ENCODE results near the gene NUDT13. TPM values are rescaled to one million over a fixed set of nuclear protein-coding genes. Genes with fewer than 3 reads are reported as not detected.
"Not testable (repeated sequence)": the region's sequence is repeated elsewhere in the genome, so short reads cannot be mapped to it uniquely, and the experiment has no call there.

The NUDT13 gene
- total RNA-seq, 1 donor from 2014 or later = 1.7 TPM

DNA sequence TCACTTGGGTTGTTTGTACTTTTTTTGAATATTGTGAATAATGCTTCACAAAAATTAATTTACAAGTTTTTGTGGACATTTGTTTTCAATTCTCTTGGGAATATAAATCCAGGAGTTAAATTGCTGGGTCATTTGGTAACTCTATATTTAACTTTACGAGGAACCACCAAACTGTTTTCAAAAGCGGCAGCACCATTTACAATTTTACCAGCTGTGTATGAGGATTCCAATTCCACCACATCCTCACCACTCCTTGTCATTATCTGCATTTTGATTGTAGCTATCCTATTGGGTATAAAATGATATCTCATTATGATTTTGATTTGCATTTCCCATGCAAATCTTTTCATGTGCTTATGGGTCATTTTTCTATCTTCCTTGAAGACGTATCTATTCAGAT is 4.0 kb upstream of the NUDT13 start:
- TF ChIP-seq, protein P1, sequence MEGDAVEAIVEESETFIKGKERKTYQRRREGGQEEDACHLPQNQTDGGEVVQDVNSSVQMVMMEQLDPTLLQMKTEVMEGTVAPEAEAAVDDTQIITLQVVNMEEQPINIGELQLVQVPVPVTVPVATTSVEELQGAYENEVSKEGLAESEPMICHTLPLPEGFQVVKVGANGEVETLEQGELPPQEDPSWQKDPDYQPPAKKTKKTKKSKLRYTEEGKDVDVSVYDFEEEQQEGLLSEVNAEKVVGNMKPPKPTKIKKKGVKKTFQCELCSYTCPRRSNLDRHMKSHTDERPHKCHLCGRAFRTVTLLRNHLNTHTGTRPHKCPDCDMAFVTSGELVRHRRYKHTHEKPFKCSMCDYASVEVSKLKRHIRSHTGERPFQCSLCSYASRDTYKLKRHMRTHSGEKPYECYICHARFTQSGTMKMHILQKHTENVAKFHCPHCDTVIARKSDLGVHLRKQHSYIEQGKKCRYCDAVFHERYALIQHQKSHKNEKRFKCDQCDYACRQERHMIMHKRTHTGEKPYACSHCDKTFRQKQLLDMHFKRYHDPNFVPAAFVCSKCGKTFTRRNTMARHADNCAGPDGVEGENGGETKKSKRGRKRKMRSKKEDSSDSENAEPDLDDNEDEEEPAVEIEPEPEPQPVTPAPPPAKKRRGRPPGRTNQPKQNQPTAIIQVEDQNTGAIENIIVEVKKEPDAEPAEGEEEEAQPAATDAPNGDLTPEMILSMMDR (IDR thresholded peaks at IDR 0.05) = no peak
- H3K36me3 Mint-ChIP-seq (ENCODE audit: low read depth) = peaks cover 2% of the 10 kb centered on the region
- no peaks in the 10 kb centered on the region for H3K9me3 Mint-ChIP-seq (ENCODE audit: low read depth)
- no peaks in the 10 kb centered on the region for H3K27me3 Mint-ChIP-seq (ENCODE audit: low read depth)
- H3K27ac Mint-ChIP-seq (ENCODE audit: unreplicated experiment) = no peak overlapping the region
- no peak overlapping the region for H3K4me3 Mint-ChIP-seq (ENCODE audit: unreplicated experiment)
- peaks cover 11% of the 10 kb centered on the region for H3K4me1 Mint-ChIP-seq (ENCODE audit: low read depth)
- DNase-seq (ENCODE audit: low spot score) = no peak

DNA sequence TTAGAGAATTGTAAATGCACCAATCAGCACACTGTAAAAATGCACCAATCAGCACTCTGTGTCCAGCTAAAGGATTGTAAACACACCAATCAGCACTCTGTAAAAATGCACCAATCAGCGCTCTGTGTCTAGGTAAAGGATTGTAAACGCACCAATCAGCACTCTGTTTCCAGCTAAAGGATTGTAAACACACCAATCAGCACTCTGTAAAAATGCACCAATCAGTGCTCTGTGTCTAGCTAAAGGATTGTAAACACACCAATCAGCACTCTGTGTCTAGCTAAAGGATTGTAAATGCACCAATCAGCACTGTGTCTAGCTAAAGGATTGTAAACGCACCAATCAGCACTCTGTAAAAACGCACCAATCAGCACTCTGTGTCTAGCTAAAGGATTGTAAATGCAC is 1.0 kb upstream of the NUDT13 start:
- not testable (repeated sequence) for H3K4me3 Mint-ChIP-seq (ENCODE audit: unreplicated experiment); H3K27me3 Mint-ChIP-seq (ENCODE audit: low read depth); H3K9me3 Mint-ChIP-seq (ENCODE audit: low read depth); DNase-seq (ENCODE audit: low spot score); H3K36me3 Mint-ChIP-seq (ENCODE audit: low read depth); H3K27ac Mint-ChIP-seq (ENCODE audit: unreplicated experiment)
- peaks cover 22% of the 10 kb centered on the region for H3K4me1 Mint-ChIP-seq (ENCODE audit: low read depth)

DNA sequence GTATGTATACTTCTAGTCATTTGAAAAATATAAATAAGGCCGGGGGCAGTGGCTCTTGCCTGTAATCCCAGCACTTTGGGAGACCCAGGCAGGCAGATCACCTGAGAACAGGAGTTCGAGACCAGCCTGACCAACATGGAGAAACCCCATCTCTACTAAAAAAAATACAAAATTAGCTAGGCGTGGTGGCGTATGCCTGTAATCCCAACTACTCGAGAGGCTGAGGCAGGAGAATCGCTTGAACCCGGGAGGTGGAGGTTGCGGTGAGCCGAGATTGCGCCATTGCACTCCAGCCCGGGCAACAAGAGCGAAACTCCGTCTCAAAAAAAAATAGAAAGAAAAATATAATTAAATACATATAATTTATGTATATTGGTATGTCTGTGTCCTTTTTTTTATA is 1.8 kb downstream of the NUDT13 start:
- H3K4me3 Mint-ChIP-seq (ENCODE audit: unreplicated experiment); H3K9me3 Mint-ChIP-seq (ENCODE audit: low read depth); DNase-seq (ENCODE audit: low spot score); H3K27me3 Mint-ChIP-seq (ENCODE audit: low read depth); H3K36me3 Mint-ChIP-seq (ENCODE audit: low read depth): not testable (repeated sequence)
- Mint-ChIP-seq H3K4me1 (ENCODE audit: low read depth) (peaks cover 22% of the 10 kb centered on the region), H3K27ac (ENCODE audit: unreplicated experiment) (peak overlapping the region; percentile 1)

DNA sequence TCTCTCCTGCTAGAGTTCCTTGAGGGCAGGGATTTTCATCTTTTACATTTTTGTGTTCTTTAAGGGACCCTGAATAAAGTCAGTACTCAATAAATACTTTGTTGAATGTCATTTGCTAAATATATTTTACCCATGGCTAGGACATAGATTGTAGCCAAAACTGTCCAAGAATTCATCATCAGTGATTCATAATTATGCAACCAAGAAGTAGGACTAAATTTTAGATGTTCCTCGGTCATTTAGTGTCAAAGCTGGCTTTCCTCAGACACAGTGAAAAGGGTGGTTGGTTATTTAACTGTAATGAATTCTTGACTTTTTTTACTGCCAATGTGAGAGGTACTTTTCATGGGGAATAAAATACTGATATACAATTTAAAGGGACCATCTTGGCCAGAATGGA is 3.3 kb downstream of the NUDT13 start:
- Mint-ChIP-seq H3K4me1 (ENCODE audit: low read depth) (peaks cover 29% of the 10 kb centered on the region), H3K27ac (ENCODE audit: unreplicated experiment) (peak overlapping the region; percentile 10), H3K36me3 (ENCODE audit: low read depth) (no peaks in the 10 kb centered on the region), H3K4me3 (ENCODE audit: unreplicated experiment) (no peak overlapping the region), H3K27me3 (ENCODE audit: low read depth) (no peaks in the 10 kb centered on the region), H3K9me3 (ENCODE audit: low read depth) (no peaks in the 10 kb centered on the region)
- TF ChIP-seq, protein P1 (IDR thresholded peaks at IDR 0.05) = no peak
- DNase-seq (ENCODE audit: low spot score) = no peak

DNA sequence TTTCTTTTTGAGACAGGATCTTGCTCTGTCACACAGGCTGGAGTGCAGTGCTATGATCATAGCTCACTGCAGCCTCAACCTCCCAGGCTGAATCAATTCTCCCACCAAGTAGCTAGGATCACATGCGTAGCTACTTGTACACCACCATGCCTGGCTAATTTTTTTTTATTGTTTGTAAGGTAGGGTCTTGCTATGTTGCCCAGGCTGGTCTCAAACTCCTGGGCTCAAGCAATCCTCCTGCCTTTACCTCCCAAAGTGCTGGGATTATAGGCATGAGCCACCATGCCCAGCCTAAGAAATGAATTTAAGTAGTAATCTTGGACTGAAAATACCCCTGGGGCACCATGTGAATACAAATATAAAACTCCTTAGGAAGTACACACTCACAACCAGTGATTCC is 5.8 kb downstream of the NUDT13 start:
- peaks cover 24% of the 10 kb centered on the region for H3K4me1 Mint-ChIP-seq (ENCODE audit: low read depth)
- no peaks in the 10 kb centered on the region for H3K9me3 Mint-ChIP-seq (ENCODE audit: low read depth)
- H3K27ac Mint-ChIP-seq (ENCODE audit: unreplicated experiment) = no peak overlapping the region
- TF ChIP-seq, protein P1 (IDR thresholded peaks at IDR 0.05) = no peak
- no peaks in the 10 kb centered on the region for H3K36me3 Mint-ChIP-seq (ENCODE audit: low read depth)
- no peak overlapping the region for H3K4me3 Mint-ChIP-seq (ENCODE audit: unreplicated experiment)
- H3K27me3 Mint-ChIP-seq (ENCODE audit: low read depth) = no peaks in the 10 kb centered on the region
- DNase-seq (ENCODE audit: low spot score) = no peak

DNA sequence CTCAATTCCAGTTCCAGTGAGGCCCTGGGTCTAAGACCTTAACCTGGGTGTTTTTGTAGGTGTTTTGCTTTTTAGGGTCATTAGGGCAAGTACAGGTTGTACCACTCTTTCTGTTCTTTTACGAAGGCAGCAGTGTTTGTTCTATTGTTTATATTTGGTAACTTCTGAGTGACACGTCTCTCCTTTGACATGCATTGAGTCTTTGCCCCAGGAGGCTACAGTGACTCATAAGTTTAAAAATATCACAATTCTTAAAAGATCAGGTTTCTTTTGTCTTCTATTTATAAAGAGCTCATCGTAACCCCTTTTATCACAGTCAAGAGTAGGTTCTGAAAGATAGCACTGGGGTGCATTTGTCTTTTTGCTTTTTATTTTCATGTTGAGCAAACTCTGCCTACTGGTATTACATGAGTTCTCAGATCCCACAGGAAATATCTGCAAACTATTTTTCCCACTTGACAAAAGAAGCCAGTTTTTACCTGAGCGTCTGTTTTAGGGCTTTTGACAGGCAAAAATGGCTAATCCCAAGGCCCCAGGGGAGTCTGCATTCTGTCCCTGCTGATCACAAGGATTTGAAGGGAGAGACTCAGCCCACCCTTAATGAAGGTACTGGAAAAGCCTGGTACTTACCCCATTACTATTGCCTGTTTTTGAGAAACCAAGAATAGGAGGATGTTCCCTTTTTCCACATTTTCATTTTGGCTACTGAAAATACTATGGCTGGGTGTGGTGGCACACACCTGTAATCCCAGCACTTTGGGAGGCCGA is 7.9 kb downstream of the NUDT13 start:
- H3K4me1 Mint-ChIP-seq (ENCODE audit: low read depth) = peaks cover 18% of the 10 kb centered on the region
- TF ChIP-seq, protein P1 (IDR thresholded peaks at IDR 0.05) = no peak
- no peak for DNase-seq (ENCODE audit: low spot score)
- H3K27me3 Mint-ChIP-seq (ENCODE audit: low read depth) = no peaks in the 10 kb centered on the region
- H3K9me3 Mint-ChIP-seq (ENCODE audit: low read depth) = no peaks in the 10 kb centered on the region
- peak overlapping the region; percentile 24 for H3K27ac Mint-ChIP-seq (ENCODE audit: unreplicated experiment)
- H3K4me3 Mint-ChIP-seq (ENCODE audit: unreplicated experiment) = no peak overlapping the region
- no peaks in the 10 kb centered on the region for H3K36me3 Mint-ChIP-seq (ENCODE audit: low read depth)

Measured in chondrocyte (in vitro differentiated cells).